Caco-2 (cell line): ENCODE data around the gene LCLAT1. TPM values are rescaled to one million over a fixed set of nuclear protein-coding genes. Genes with fewer than 3 reads are reported as not detected.

Source experiments
- BruUV-seq: library from RNA; stranded (reverse); fragments of 400-500 nt; replicated peaks from 2 replicates; lab custom pipeline; 2021; lab: Mats Ljungman, UMichigan
- CTCF ChIA-PET: fragments of 300-600 bp; sonication (Branson Sonifier 250); formaldehyde crosslinking; loops from one replicate; lab custom pipeline; 2022; ENCODE audit warnings: antibody characterized with exemption; lab: Charles Lee
- POLR2A ChIA-PET: fragments of 300-600 bp; sonication (Branson Sonifier 250); formaldehyde crosslinking; loops from one replicate; lab custom pipeline; 2022; ENCODE audit warnings: antibody characterized with exemption; lab: Charles Lee
- DNase-seq, 2 experiments: peaks; one replicate each; pipeline versions ENCODE4 v3.0.0 to v3.0.0-alpha.2; 2020 to 2022
- H3K27me3 ChIP-seq: replicated peaks from 2 replicates; pipeline ENCODE4 v1.6.0; 2011; ENCODE audit warnings: low read length; ENCODE audit not compliant: control insufficient read depth, insufficient read depth
- H3K36me3 ChIP-seq: 2 replicates; pipeline ENCODE4 v1.5.1; 2011; ENCODE audit warnings: low read length; ENCODE audit not compliant: control insufficient read depth, insufficient read depth
- H3K4me1 ChIP-seq: fragments of 250-450 bp; sonication (Bioruptor Pico); 2 replicates; pipeline ENCODE4 v1.5.1; 2020; ENCODE audit warnings: mild to moderate bottlenecking
- H3K4me3 ChIP-seq: 2 replicates; pipeline ENCODE4 v1.5.1; 2011; ENCODE audit warnings: low read depth, mild to moderate bottlenecking, control low read depth, low read length
- H3K9me3 ChIP-seq: fragments of 250-450 bp; sonication (Bioruptor Pico); 2 replicates; pipeline ENCODE4 v1.5.1; 2020; ENCODE audit warnings: mild to moderate bottlenecking, moderate library complexity
- H3K27ac Mint-ChIP-seq: one replicate; pipeline ENCODE4 v1.8.0; 2022; ENCODE audit warnings: mixed read lengths; ENCODE audit not compliant: unreplicated experiment
- H3K27me3 Mint-ChIP-seq: one replicate; pipeline ENCODE4 v1.8.0; 2022; ENCODE audit warnings: mixed read lengths; ENCODE audit not compliant: insufficient read depth, unreplicated experiment
- H3K36me3 Mint-ChIP-seq: one replicate; pipeline ENCODE4 v1.8.0; 2022; ENCODE audit warnings: mild to moderate bottlenecking, mixed read lengths; ENCODE audit not compliant: insufficient read depth, unreplicated experiment
- H3K4me1 Mint-ChIP-seq: one replicate; pipeline ENCODE4 v1.8.0; 2022; ENCODE audit warnings: low read depth, mixed read lengths; ENCODE audit not compliant: unreplicated experiment
- H3K4me3 Mint-ChIP-seq: one replicate; pipeline ENCODE4 v1.8.0; 2022; ENCODE audit warnings: mild to moderate bottlenecking, moderate library complexity, mixed read lengths; ENCODE audit not compliant: unreplicated experiment
- H3K9me3 Mint-ChIP-seq: one replicate; pipeline ENCODE4 v1.8.0; 2022; ENCODE audit warnings: mixed read lengths; ENCODE audit not compliant: unreplicated experiment
- CTCF ChIP-seq, 2 experiments: fragments of 200-600 bp in 1 of 2; IDR thresholded peaks; 1 replicate in 1 of 2; 2 replicates in 1 of 2; pipeline versions ENCODE4 v1.5.1 to v1.8.0; 2011 to 2022; ENCODE audit warnings: antibody characterized with exemption in 1 of 2, control low read depth in 1 of 2, inconsistent platforms in 1 of 2, low read depth in 1 of 2, low read length in 1 of 2, mild to moderate bottlenecking in 1 of 2, moderate library complexity in 1 of 2; ENCODE audit not compliant: insufficient read depth in 1 of 2, severe bottlenecking in 1 of 2, unreplicated experiment in 1 of 2
- intact Hi-C: fragments of 100-400 bp; cut with micrococcal nuclease; formaldehyde crosslinking; loops from one replicate; pipeline ENCODE4 v1.10.0; 2022; ENCODE audit not compliant: unreplicated experiment
- total RNA-seq: library from RNA; stranded (reverse); gene quantifications from 2 replicates; pipeline ENCODE4 v1.2.3, GENCODE V29; 2022

LCLAT1 gene
- total RNA-seq, 1 experiment from 2014 or later: 52.2 TPM

DNA sequence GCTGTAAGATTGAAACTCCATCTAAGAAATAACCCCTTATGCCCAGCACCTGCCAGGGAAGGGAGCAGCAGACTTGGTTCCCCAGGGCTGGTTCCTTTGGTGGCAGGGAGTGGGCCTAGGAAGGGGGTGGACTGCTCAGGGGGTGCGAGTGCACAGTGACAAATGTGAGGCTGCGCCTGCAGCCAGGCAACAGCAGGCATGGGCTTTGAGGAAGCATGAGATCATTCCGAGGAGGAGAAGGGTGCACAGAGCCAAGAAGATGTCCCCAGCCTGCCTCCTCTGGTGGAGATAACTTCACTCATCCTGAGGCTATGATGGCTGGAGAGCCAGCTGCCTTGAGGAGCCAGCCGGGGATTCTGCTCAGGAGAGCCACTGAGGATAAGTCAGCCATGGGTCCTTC, 202.2 kb downstream of the LCLAT1 start:
- no peak for TF ChIP-seq CTCF (IDR thresholded peaks at IDR 0.05; ENCODE audit: insufficient read depth in 1 of 2, low read depth in 1 of 2, low read length in 1 of 2, severe bottlenecking in 1 of 2, unreplicated experiment in 1 of 2)
- Histone ChIP-seq H3K27me3 (no peaks in the 10 kb centered on the region), H3K4me1 (no peaks in the 10 kb centered on the region), H3K9me3 (no peaks in the 10 kb centered on the region), H3K4me3 (no peak overlapping the region), H3K36me3 (no peaks in the 10 kb centered on the region)
- ChIA-PET CTCF (no interaction called here), POLR2A (no interaction called here)
- intact Hi-C loops: no loop called here
- Mint-ChIP-seq H3K27me3 (no peaks in the 10 kb centered on the region), H3K27ac (no peak overlapping the region), H3K4me1 (peaks cover 8% of the 10 kb centered on the region), H3K36me3 (peaks cover 11% of the 10 kb centered on the region), H3K4me3 (no peak overlapping the region), H3K9me3 (no peaks in the 10 kb centered on the region)
- no TSS peak for BruUV-seq
- no peak for DNase-seq

GRCh38 chr2:30649828-30650227, 202.8 kb downstream of the LCLAT1 start:
- ChIA-PET CTCF (no interaction called here), POLR2A (no interaction called here)
- intact Hi-C loops: no loop called here
- BruUV-seq: no TSS peak
- Mint-ChIP-seq H3K4me1 (peaks cover 8% of the 10 kb centered on the region), H3K9me3 (no peaks in the 10 kb centered on the region), H3K4me3 (no peak overlapping the region), H3K27ac (no peak overlapping the region), H3K36me3 (peaks cover 6% of the 10 kb centered on the region), H3K27me3 (no peaks in the 10 kb centered on the region)
- TF ChIP-seq CTCF (IDR thresholded peaks at IDR 0.05; ENCODE audit: insufficient read depth in 1 of 2, low read depth in 1 of 2, low read length in 1 of 2, severe bottlenecking in 1 of 2, unreplicated experiment in 1 of 2): no peak
- no peak for DNase-seq
- Histone ChIP-seq H3K9me3 (no peaks in the 10 kb centered on the region), H3K4me3 (no peak overlapping the region), H3K27me3 (no peaks in the 10 kb centered on the region), H3K4me1 (no peaks in the 10 kb centered on the region), H3K36me3 (no peaks in the 10 kb centered on the region)

GRCh38 chr2:30652271-30652915, 205.3 kb downstream of the LCLAT1 start:
- no peaks in the 10 kb centered on the region for H3K27me3 Mint-ChIP-seq
- no peak for DNase-seq
- H3K27me3 ChIP-seq: no peaks in the 10 kb centered on the region
- no peak overlapping the region for H3K4me3 Mint-ChIP-seq
- BruUV-seq: no TSS peak
- no peaks in the 10 kb centered on the region for H3K9me3 Mint-ChIP-seq
- no peak for TF ChIP-seq CTCF (IDR thresholded peaks at IDR 0.05; ENCODE audit: insufficient read depth in 1 of 2, low read depth in 1 of 2, low read length in 1 of 2, severe bottlenecking in 1 of 2, unreplicated experiment in 1 of 2)
- no peak overlapping the region for H3K27ac Mint-ChIP-seq
- ChIA-PET POLR2A (no interaction called here), CTCF (interaction anchor here (0.7 kb wide), 1 partner anchor 59 kb away, joined by 3 read pairs; no protein-coding TSS in a partner anchor)
- no peak overlapping the region for H3K4me3 ChIP-seq
- H3K4me1 Mint-ChIP-seq: no peaks in the 10 kb centered on the region
- no peaks in the 10 kb centered on the region for H3K36me3 ChIP-seq
- intact Hi-C loops: no loop called here
- H3K4me1 ChIP-seq: no peaks in the 10 kb centered on the region
- no peaks in the 10 kb centered on the region for H3K36me3 Mint-ChIP-seq
- no peaks in the 10 kb centered on the region for H3K9me3 ChIP-seq
